GM18858 (cell line): ENCODE results near the gene IPPK.

Experiments
- ATAC-seq: cut with Tn5 transposase; IDR thresholded peaks from one replicate; pipeline ENCODE4 v1.9.1; 2021; ENCODE audit not compliant: unreplicated experiment

Gene IPPK

DNA sequence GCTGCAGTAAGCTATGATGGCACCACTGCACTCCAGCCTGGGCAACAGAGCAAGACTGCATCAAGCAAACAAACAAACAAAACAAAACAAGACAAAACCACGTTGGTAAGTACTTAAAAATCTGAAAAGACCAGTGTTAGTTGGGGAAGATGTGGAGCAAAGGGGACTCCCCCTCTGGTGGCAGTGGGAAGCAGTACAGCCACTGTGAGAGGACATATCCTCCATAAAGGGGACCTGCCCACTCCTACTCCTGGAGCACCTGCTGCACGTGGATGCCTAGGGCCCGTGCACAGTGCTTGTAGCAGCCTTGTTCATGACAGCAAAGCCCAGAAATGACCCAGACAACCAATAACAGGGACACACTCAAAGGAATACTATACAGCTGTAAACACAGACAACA is 17.0 kb upstream of the IPPK start:
- no peak for ATAC-seq

DNA sequence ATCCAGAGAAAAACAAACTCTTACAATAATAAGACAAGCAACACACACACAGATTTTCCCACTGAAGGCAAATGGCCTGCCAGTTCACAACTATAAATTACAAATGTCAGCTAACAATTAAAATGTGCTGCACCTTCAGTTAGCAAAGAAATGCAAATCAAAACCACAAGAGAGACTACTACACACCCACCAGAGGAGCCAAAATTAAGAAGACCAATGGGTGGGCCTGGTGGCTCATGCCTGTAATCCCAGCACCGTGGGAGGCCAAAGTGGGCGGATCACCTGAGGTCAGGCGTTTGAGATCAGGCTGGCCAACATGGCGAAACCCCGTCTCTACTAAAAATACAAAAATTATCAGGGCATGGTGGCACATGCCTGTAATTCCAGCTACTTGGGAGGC is 15.1 kb upstream of the IPPK start:
- ATAC-seq, result no peak

GRCh38 chr9:92682269-92682668 is 12.3 kb upstream of the IPPK start:
- no peak for ATAC-seq

GRCh38 chr9:92680166-92681119 is 10.5 kb upstream of the IPPK start:
- no peak for ATAC-seq

- ATAC-seq, result no peak
Measured at GRCh38 chr9:92679413-92680165, 9.7 kb upstream of the IPPK start.

DNA sequence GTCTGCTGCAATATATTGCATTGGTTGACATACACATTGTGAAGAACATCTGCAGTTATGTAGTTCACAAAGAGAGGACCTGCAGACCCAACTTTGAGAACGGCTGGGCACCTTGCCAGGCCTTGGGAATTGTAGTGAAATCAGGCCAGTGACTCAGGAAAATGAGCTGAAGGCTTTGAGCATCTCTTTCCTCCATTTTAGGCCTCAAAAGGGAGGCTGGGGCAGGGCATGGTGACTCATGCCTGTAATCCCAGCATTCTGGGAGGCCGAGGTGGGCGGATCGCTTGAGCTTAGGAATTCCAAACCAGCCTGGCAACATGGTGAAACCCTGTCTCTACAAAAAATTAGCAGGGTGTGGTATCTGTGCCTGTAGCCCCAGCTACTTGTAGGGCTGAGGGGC is 1.4 kb upstream of the IPPK start:
- ATAC-seq, result no peak

DNA sequence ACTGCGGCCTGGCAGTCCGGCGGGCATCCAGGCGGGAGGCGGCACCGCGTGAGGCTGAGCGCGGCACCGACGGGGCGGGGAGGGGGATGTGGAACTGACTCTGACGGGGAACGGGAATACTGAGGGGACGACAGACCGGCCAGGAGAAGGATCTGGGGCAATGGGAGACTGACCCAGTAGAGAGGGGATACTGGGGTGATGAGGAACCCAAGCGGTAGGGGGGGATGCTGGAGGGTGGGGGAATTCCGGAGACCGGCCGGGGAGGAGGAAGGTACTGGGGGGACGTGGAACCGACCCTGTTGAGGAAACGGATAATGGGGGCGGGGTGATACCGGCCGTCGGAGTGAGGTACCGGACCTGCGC is 423 bp downstream of the IPPK start:
- ATAC-seq, result no peak

DNA sequence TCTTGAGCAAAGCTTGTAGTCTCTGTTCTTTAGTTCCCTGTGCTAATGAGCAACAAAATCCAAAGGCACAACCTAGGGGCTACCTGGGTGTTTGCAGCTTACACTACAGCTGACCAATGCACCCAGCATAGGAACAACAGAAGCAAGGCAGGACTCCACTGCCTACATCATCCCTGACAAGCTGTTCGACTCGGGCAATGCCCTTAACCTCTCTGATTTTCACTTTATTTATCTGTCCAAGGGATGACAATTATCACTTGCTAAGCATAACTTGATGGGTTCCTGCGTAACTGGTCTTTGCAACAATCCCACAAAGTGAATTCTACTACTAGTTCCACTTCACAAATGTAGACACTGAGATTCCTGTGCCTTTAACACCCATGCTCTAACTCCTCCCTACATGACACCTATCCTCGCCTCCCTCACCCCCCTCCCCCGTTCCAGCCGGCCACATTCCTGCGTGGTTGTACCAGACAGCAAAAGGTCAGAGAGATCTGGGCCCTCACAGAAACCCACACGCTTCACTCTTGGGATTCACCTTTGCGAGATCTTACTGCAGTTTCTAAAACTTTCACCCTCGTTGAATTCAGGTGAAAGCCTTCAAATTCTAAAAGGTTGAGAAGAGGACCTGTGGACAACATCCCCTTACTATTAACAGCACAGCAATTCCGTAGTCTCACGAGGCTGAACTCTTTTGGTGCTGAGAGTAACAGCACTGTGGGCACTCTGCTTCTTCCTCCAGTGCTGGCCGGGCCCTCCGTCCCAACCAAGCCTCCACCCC is 995 bp downstream of the IPPK start:
- ATAC-seq, result no peak

- no peak for ATAC-seq
Measured at GRCh38 chr9:92666912-92667532, 2.9 kb downstream of the IPPK start.

DNA sequence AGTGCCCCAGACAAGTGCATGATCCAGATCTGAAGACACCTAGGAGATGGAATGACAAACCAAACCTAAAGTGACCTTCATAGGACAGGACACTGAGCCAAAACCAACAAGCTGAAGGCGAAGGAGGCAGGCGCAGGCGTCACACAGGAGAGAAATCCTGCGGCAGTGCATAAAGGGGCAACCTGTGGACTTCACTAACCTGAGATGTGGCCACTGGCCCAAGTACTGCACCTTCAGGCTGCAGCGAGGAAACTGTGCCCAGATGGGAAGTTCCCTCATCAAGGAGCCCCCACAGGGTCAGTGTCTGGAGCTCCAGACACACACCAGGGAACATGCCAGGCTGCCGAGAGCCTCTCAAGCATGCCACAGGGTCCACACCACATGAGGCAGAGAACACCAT is 3.7 kb downstream of the IPPK start:
- no peak for ATAC-seq

DNA sequence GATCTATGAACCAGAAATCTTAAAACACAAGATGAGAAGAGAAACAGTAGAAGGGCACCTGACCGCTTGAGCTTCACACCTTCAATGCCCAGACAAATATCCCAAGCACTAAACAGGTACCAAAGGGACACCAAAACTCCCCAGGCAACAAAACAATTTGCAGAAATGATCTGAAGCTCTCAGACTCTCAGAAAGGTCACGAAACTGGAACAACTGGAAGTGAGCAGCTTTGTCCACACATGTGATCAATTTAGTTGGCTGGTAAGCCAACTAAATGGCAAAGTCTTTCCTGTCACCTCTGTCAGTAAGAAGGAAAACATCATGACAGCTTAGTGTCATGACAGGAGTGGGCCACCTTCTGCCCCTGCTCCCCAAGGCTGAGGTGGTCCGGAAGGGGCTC is 4.1 kb downstream of the IPPK start:
- ATAC-seq, result no peak

DNA sequence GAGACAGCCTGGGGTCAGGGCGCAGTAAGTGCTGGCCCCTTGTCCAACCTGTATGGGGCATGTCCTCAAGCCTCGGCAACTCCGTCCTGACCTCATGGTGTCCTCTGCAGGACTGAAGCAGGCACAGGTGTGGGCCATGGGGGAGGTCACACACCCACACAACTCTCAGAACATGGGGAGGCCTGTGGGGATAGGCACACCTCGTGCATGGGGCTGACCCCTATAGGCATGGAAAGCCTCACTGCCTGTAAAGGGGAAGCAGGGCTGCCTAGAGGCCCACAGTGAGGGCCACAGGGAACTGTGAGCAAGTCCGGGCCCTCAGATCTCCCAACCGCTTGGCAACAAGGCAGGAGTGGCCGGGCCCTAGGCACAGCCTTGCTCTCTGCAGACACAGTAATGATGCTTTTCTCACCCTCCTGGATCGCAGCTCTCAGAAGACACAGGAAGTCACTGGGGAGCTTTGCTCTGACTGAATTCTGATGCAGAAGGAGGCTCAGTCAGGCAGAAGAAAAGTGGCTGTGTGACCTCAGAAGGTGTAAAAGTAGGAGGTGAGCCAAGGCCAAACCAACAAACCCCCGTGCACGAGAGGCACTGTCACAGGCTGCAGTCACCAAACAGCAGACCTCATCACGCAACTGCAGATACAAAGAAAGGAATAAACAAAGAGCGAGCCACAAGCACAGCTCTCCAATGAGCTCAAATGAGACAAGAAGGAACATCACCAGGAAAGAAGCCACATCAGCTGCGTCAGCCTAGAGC is 5.4 kb downstream of the IPPK start:
- no peak for ATAC-seq

DNA sequence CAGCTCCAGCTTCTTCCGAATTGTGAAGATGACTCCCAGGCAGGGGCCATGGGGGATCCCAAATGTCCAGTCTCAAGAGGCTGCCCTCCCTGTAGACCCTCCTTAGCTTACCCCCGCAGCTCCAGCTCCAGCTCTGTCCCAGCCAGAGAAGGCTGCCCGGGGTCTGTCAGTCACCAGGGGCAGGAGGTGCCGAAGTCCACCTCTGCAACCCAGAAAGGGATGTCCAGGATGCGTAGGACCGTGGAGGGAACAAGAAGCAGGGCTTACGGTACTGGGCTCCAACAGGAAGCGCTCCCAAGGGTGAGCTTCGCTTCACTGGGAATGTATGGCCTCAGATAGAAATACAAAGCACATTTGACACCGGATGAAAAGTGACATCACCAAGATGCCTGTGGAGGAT is 6.0 kb downstream of the IPPK start:
- no peak for ATAC-seq

DNA sequence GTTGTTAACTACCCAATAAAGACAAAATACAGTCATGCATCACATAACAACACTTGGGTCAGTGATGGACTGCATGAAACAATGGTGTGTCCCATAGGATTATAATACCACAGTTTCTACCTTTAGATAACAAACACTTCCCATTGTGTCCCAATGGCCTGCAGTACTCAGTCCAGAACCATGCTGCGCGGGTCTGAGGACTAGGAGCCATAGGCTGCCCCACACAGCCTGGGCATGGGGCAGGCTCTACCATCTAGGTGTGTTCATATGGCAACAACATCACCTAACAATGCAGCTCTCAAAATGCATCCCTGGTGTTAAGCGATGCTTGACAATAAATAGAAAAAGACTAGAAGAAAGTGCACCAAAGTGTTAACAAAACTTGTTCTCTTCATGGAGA is 6.8 kb downstream of the IPPK start:
- no peak for ATAC-seq

GRCh38 chr9:92661743-92662142 is 8.2 kb downstream of the IPPK start:
- no peak for ATAC-seq

GRCh38 chr9:92661127-92661526 is 8.8 kb downstream of the IPPK start:
- no peak for ATAC-seq

- ATAC-seq, result no peak
Measured at GRCh38 chr9:92660266-92660665, 9.7 kb downstream of the IPPK start.

- no peak for ATAC-seq
Measured at GRCh38 chr9:92659601-92660000, 10.3 kb downstream of the IPPK start.

DNA sequence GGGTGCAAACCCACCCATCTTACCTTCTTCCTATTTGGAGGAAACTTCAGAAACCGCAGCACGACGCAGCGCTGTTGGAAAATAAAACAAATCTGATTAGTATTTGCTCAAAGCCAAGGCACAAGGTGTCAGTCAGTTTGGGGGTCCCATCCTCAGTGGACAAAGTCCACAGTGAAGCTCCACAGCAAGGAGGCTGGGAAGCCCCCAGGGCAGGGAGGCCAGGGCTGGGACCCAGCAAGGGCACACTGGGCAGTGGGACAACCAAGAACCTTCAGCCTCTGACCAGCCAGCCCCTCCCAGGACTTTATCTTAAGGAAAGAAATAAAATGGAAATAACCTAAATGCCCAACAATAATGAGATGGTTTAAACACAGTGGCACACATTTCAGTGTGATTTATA is 11.3 kb downstream of the IPPK start:
- ATAC-seq, result no peak

- no peak for ATAC-seq
Measured at GRCh38 chr9:92658176-92658575, 11.8 kb downstream of the IPPK start.
